NB4 (cell line): ENCODE results near the gene HS3ST5.

Experiments
- CTCF ChIP-seq: IDR thresholded peaks from one replicate; pipeline ENCODE4 v1.5.1; 2012; ENCODE audit warnings: low read depth, low read length
- MAX ChIP-seq: IDR thresholded peaks from 2 replicates; pipeline ENCODE4 v1.6.1; 2011; ENCODE audit warnings: low read depth, low read length
- MYC ChIP-seq: IDR thresholded peaks from 2 replicates; pipeline ENCODE4 v1.6.1; 2011; ENCODE audit warnings: low read depth, low read length
- POLR2A ChIP-seq: IDR thresholded peaks from 2 replicates; pipeline ENCODE4 v1.6.1; 2011; ENCODE audit warnings: mild to moderate bottlenecking; ENCODE audit not compliant: insufficient read length; ENCODE audit errors: extremely low read depth

- TF ChIP-seq MAX (no peak), POLR2A (no peak), CTCF (no peak), MYC (no peak)
Measured at GRCh38 chr6:114260810-114261209, 82.0 kb downstream of the HS3ST5 start.
